Inflammatory macrophage treated with lipopolysaccharide for 1 hour (primary cell): ENCODE measurements around the gene ZNF853.

Experiments used
- DNase-seq, 2 donors: peaks; one replicate each; pipeline ENCODE4 v3.0.0-alpha.2; 2020 to 2022

ZNF853 gene

DNA sequence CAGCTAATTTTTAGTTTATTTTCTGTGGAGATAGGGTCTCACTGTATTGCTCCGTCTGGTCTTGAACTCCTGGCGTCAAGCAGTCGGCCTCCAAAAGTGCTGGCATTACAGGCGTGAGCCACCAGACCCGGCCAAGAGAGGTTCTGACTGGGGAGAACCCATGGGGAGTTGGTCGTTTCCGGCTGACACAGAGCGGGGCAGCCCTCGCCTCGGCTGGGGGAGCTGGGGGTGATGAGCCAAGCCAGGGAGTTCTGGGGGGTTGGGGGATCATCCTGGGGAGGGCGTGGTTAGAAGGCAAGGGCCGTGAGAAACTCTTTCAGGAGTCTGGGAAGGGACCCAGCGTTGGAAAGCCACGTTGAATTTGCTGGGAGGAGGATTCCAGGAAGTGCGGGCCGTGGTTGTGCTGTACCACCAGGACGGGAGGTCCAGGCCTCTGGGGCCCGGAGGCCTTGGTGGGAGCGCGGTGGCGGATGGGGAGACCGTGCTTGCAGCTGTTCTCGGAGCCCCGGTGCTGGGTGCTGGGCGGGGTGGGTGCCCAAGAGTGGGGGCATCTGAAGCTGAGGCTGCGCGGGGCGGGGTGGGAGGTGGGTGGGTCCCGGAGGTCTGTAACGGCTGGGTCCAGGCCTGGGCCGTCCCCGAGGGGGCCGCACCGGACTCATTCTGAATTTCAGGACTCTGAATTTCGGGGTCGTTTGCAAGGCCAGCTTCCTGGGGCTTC is 8.4 kb upstream of the ZNF853 start:
- DNase-seq = no peak

DNA sequence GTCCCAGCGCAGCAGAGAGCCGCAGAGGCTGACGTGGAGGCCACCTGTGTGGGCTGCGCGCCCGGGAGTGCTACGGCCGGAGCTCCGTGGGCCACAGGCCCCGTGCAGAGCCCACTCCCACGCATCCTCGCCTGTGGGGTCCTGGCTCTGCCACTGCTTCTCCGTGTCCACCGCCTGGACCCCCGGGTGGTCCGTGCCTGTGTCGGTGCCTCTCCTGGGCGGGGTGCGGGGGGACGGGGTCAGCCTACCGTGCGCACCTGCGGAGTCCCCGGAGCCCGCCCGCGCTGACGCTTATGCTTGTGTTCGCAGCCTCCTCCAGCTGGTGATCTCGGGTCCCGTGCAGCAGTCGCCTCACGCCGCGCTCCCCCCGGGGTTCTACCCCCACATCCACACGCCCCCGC is 7.8 kb upstream of the ZNF853 start:
- no peak for DNase-seq

DNA sequence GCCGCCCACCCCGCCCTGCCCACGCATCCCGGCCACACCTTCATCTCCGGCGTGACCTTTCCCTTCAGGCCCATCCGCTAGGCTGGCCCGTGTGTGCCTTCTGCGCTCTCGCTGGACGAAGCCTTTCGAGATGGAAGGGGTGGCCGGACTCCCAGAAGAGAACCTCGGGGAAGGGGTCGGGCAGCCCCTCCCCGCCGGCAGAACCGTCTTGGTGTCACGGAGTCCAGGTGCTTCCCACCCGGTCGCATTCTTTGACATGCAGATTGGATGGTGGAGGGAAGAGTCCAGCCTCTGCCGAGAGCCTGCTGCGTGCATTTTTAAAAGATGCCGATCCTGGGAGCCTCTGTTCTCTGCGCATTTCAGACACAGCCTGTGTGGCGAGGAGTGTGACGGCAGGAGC is 7.3 kb upstream of the ZNF853 start:
- DNase-seq = no peak

DNA sequence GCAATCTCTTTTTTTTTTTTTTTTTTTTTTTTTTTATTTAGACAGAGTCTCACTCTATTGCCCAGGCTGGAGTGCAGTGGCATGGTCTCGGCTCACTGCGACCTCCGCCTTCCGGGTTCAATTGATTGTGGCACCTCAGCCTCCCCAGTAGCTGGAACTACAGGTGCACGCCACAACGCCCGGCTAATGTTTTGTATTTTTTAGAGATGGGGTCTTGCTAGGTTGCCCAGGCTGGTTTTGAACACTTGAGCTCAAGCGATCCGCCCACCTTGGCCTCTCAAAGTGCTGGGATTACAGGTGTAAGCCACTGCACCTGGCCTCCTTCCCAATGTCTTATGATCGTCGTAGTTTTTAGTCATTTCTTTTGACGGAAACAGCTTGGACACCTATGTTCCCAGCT is 6.6 kb upstream of the ZNF853 start:
- no peak for DNase-seq

DNA sequence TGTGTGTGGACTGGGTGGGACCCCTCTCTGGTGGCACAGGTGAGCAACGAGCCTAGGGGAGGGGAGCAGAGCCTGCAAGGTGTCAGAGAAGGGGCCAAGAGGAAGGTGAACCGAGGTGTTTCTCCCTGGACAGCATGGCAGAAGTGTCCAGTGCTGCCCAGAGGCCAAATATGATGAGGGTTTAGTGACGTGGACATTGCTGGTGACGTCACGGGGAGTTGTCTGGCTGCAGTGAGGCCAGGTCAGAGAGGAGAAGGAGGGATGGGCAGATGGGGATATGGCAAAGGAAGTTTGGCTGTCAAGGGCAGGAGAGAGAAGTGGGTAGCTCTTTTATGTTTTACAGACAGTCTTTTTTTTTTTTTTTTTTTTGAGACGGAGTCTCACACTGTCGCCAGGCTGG is 2.6 kb upstream of the ZNF853 start:
- no peak for DNase-seq

GRCh38 chr7:6613706-6614105 is 1.7 kb upstream of the ZNF853 start:
- no peak for DNase-seq

DNA sequence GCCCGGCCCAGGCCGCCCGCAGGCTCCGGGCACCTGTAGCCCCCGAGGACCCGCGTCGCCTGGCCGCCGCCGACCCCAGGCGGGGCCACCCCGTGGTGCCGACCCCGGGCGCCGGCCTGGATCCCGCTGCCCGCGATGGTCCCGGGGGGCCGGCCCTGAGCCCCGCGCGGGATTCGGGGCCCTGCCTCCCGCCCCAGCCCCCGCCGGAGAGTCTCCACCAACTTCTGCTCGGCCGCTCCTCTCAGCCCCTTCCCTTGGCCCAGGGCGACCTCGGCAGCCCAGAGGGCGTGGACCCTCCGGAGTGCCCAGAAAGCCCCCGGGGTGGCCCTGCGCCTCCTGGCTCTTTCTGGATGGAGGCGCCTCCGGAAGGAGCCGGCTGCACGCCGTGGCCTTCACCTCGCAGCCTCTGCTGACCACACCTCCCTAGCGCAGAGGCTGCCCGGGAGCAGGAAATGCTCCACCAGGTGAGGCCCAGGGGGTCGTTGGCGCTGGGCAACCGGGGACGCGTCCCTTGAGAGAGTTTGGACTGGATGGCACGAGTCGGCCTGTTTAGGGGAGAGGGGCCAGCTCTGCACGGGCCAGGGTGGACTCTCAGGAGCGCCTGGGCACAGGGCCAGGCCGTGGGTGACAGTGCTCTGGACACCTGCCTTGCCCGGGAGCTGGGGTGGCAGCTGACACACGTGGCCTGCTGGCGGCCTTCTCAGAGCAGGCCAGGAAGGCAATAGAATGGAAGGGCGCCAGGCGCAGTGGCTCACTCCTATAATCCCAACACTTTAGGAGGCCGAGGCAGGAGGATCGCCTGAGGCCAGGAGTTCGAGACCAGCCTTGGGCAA is 529 bp downstream of the ZNF853 start:
- no peak for DNase-seq

DNA sequence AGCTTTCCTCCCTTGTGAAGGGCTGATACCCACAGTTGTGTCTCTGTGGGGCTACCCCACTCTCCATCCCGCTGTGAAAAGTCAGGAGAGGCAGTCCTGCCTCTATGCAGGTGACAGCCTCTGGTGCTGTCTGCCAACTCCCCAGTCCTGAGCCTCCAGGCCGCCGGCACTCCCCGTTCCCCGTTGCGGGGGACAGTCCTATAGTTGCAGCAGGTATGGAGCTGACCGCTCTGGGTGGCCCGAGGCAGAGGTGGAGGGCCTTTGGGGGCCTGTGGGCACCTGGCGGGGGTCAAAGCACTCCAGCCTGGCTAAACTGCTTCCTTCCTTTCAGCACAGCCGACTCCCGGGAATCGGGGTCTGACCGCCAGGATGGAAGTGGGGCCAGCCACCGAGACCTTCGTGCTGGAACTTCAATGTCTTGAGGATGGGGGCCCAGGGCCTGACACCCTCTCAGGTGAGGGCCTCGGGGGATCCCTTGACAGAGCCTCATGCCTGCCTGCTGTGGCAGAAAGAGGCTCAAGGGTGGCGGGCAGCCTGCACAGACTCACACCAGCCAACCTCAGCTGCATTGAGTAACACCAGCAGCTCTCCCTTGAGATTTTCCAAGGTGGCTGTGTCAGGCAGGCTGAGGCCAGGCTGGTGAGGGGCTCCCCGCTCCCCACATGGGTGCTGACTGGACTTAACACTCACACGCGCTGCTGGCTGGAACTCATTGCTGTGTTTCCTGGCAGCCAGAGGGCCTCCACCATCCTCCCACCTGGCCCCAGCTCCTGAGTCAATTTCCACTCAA is 1.6 kb downstream of the ZNF853 start:
- DNase-seq = no peak

GRCh38 chr7:6618621-6619020 is 3.2 kb downstream of the ZNF853 start:
- DNase-seq = no peak

DNA sequence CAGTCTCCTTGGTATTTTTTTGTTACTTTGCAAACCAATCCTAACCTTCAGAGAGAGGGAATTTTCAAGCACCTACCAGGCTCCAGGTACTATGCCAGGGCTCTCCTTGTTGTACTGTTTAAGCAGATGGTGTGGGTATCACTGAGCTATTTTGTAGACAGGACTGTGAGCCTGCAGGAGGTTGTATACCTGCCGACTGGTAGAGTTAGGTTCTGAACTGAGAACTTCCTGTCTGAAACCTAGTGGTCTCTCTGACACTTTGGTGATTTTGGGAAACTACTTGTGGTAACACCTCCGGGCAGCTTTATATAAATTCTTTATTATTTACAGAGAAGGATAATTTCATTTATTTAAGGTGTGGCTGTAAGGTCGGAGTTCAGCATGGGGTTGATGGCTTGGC is 4.6 kb downstream of the ZNF853 start:
- DNase-seq = no peak

DNA sequence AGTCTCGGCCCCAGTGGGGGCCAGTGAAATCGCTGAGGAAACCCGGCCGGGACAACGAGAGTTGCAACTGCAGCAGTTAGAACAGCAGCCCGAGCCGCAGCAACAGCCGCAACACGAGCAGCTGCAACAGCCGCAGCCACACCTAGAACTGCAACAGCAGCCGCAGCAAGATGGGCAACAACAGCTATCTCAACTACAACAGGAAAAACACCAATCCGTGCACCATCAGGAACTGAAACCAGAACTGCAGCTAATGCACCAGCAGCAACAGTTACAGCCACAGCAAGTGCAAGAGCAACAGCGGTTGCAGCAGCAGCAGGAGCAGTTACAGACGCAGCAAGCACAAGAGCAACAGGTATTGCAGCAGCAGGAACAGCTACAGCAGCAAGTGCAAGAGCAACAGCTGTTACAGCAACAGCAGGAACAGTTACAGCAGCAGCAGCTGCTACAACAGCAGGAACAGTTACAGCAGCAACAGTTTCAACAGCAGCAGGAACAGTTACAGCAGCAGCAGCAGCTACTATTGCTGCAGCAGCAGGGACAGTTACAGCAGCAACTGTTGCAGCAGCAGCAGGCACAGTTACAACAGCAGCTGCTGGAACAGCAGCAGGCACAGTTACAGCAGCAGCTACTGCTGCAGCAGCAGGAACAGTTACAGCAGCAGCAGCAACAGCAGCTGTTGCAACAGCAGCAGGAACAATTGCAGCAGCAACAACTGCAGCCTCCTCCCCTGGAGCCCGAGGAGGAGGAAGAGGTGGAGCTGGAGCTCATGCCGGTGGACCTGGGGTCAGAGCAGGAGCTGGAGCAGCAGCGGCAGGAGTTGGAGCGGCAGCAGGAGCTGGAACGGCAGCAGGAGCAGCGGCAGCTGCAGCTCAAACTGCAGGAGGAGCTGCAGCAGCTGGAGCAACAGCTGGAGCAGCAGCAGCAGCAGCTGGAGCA is 6.1 kb downstream of the ZNF853 start:
- peak in 1 of 2 donors; percentile 19 for DNase-seq

DNA sequence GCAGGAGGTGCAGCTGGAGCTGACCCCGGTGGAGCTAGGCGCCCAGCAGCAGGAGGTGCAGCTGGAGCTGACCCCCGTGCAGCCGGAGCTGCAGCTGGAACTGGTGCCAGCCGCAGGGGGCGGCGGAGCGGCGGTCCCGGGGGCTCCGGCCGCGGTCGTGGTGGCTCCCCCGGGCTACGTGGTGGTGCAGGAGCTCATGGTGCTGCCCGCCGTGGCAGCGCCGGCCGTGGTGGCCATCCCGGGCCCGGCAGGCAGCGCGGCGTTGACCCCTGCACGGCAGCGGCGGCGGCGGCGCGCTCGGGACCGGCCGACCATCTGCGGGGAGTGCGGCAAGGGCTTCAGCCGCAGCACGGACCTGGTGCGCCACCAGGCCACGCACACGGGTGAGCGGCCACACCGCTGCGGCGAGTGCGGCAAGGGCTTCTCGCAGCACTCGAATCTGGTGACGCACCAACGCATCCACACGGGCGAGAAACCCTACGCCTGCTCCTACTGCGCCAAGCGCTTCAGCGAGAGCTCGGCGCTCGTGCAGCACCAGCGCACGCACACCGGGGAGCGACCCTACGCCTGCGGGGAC is 6.8 kb downstream of the ZNF853 start:
- DNase-seq = no peak

DNA sequence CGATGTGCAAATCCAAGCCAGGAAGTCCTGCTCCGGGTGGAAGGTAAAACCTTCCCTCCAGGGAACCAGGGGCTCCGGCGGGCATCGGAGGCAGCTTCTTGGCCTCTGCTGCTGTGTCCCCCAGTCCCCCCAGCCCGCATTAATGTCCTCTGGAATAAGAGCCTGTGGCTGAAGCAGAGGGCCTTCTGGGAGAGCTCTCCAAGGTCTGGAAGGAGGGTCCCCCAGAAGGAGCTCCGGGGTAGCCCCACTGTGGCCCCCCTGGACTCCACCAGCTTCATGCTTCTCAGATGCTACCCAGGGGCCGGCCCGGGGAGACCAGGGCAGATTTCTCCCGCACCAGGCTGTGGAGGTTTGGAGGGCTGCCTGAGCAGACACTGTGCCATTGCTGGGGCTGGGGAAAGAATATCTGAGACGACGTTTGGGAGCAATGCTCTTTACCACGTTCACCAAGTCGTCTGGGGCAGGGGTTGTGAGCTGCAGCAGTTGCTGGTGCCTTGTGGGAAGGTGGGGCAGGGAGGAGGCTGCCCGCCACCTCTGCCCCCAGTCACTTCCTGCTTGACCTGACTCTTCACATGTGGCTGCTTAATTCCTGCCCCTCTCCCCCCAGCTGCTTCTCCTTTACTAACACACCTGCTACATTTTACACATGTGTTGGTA is 8.3 kb downstream of the ZNF853 start:
- DNase-seq = no peak

- DNase-seq = no peak
These were observed 8.8 kb downstream of the ZNF853 start for GRCh38 chr7:6624246-6624611.

DNA sequence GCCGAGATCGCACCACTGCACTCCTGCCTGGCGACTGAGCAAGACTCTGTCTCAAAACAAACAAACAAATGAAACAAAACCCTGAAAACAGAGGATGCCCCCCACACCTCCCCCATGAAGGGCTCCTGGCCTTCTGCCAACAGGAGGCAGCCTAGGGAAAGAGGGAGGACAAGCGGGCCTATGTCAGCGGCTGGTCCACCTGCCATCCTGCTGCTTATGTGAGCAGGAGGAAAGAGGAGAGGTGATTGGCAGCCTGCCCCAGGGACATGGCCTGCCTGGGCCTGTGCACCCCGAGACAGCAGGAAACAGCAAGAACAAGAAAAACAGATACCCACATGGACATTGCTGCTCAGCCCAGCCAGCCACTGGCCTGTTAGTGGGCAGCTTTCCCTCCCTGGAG is 12.6 kb downstream of the ZNF853 start:
- no peak for DNase-seq

GRCh38 chr7:6630007-6630849 is 14.8 kb downstream of the ZNF853 start:
- DNase-seq = no peak

- DNase-seq = no peak
These were observed 16.2 kb downstream of the ZNF853 start for GRCh38 chr7:6631605-6632004.

DNA sequence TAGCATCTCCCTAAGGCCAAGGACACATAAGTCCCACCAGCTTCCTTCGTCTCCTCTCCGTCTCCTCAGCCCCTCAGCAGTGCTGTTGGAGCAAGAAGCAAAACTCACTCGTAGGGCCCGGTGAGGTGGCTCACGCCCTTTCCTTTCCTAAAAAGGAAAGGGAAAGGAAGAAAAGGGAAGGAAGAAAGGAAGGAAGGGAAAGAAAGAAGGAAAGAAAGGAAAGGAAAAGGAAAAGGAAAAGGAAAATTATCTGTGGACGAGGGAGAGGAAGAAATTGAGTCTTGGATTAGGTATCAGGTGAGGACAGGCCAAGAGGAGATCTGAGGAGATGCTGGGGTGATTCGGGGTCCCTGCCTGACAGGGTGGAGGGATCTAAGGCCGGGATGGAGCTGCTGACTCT is 18.6 kb downstream of the ZNF853 start:
- no peak for DNase-seq

GRCh38 chr7:6634971-6635370 is 19.6 kb downstream of the ZNF853 start:
- DNase-seq = peak; percentile 85 to 96

DNA sequence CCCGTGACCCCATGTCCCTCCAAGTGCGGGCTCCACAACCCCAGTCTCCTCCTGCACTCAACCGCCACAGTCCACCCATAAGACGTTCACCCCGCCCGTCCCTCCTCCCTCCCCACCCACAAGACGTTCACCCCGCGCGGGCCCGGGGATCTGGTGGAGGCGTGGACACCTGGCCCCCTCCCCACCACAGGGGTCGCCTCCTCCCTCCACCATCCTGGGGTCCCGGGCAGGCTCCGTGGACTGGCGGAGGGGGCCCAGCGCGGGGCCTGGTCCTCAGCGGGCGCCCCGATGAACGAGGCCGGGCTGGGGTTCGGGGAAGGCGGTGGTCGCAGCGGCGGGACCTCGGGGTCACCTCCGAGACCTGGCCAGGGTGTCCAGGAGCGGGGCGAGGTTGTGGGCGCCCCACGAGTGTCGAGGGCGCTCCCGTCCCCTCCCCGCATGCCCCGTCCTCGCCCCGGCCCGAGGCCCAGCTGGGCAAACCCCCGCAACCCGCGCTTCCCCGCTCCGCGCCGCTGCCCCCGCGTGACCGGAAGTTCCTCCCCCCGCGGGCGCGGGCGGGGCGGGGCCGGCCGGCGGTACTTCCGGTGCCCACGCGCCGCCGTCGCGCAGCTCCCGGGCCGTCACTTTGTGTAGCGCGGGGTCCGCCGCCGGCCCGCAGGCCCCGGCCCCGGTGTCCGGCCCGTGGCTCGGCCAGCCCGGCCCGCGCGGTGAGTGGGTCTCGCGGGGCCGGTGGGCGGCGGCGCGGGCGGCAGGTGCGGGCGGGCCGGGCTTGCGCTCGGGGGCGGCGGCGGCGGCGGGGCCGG is 21.5 kb downstream of the ZNF853 start, which contains the start of gene ZNF316:
ZNF316 (plus strand) TSS at position 578 of the 803 bp plus-strand sequence. CDS start 5,092 bp downstream, outside the sequence.
- peak; percentile 80 to 82 for DNase-seq
